ENCODE results near the gene KCNJ4. TPM values are rescaled to one million over a fixed set of nuclear protein-coding genes. Genes with fewer than 3 reads are reported as not detected.
"Not testable (repeated sequence)": the region's sequence is repeated elsewhere in the genome, so short reads cannot be mapped to it uniquely, and the experiment has no call there.

The KCNJ4 gene
- total RNA-seq, 1 experiment from 2014 or later: 0.92 TPM

DNA sequence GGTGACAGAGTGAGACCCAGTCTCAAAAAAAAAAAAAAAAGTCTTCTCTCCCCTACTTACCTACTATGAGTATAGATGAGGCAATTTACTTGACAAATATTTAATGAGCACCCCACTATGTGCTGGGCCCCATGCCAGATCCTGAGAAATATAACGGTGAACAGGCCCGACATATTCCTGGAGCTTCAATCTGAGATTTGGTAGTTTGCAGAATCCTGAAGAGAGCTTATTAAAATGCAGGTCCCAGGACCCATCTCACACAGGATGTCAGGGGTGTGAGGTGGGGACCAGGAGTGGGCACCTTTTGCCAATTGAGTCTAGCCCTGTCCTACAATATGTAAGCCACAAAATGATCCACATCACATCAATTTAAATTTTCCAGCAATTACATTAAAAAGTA, 44.0 kb downstream of the KCNJ4 start:
- Histone ChIP-seq H3K23ac (ENCODE audit: insufficient read length, low read depth, low read length) (no peak overlapping the region), H3K27me3 (ENCODE audit: insufficient read depth, low read length) (no peaks in the 10 kb centered on the region), H2AK5ac (ENCODE audit: insufficient read length, low read length) (no peak overlapping the region), H2BK12ac (ENCODE audit: insufficient read length, low read depth, low read length) (no peak overlapping the region), H4K91ac (ENCODE audit: insufficient read length, low read depth, low read length) (no peak overlapping the region), H4K5ac (ENCODE audit: insufficient read length, low read depth, low read length) (no peak overlapping the region), H3T11ph (ENCODE audit: low read length) (no peak overlapping the region), H2AFZ (ENCODE audit: low read length) (no peak overlapping the region), H2BK5ac (ENCODE audit: insufficient read length, low read length) (no peak overlapping the region), H2BK15ac (ENCODE audit: low read depth, low read length) (no peak overlapping the region), H3K4me2 (ENCODE audit: insufficient read depth, insufficient read length, low read length) (no peak overlapping the region), H3K14ac (ENCODE audit: insufficient read depth, low read length) (no peak overlapping the region), H3K56ac (ENCODE audit: insufficient read length, low read depth, low read length) (no peak overlapping the region), H3K9me3 (ENCODE audit: control insufficient read depth, low read depth, low read length) (no peaks in the 10 kb centered on the region), H4K8ac (replicated peaks; ENCODE audit: insufficient read length, low read depth, low read length) (no peak overlapping the region), H2BK20ac (ENCODE audit: low read depth, low read length, poor library complexity, severe bottlenecking) (no peak overlapping the region), H3K4ac (ENCODE audit: low read depth, low read length) (no peak overlapping the region), H3K9ac (ENCODE audit: extremely low read depth, insufficient read length, low read length) (no peak overlapping the region), H3K23me2 (ENCODE audit: insufficient read length, low read depth, low read length, poor library complexity, severe bottlenecking) (no peaks in the 10 kb centered on the region), H3K18ac (ENCODE audit: insufficient read length, low read depth, low read length) (no peak overlapping the region), H2BK120ac (ENCODE audit: low read depth, low read length, poor library complexity, severe bottlenecking) (no peak overlapping the region), H4K20me1 (ENCODE audit: control insufficient read depth, insufficient read depth, insufficient read length) (no peaks in the 10 kb centered on the region), H3K27ac (ENCODE audit: insufficient read length, low read depth, low read length) (no peak overlapping the region), H3K79me1 (ENCODE audit: insufficient read depth, low read depth, low read length, poor library complexity, severe bottlenecking) (no peaks in the 10 kb centered on the region), H3K4me1 (ENCODE audit: insufficient read depth, low read length) (no peaks in the 10 kb centered on the region; the same call in 1 of the 2 replicates), H3K79me2 (ENCODE audit: insufficient read depth, low read length) (no peaks in the 10 kb centered on the region)
- H3K4me3 Mint-ChIP-seq: no peak overlapping the region
- no CpG with 5 or more reads among the region's 2 CpGs for WGBS (ENCODE audit: extremely low coverage, insufficient read length, low lambda C conversion rate)
- no peak overlapping the region for H3K27ac Mint-ChIP-seq
- TF ChIP-seq, protein P1, sequence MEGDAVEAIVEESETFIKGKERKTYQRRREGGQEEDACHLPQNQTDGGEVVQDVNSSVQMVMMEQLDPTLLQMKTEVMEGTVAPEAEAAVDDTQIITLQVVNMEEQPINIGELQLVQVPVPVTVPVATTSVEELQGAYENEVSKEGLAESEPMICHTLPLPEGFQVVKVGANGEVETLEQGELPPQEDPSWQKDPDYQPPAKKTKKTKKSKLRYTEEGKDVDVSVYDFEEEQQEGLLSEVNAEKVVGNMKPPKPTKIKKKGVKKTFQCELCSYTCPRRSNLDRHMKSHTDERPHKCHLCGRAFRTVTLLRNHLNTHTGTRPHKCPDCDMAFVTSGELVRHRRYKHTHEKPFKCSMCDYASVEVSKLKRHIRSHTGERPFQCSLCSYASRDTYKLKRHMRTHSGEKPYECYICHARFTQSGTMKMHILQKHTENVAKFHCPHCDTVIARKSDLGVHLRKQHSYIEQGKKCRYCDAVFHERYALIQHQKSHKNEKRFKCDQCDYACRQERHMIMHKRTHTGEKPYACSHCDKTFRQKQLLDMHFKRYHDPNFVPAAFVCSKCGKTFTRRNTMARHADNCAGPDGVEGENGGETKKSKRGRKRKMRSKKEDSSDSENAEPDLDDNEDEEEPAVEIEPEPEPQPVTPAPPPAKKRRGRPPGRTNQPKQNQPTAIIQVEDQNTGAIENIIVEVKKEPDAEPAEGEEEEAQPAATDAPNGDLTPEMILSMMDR (conservative IDR thresholded peaks at IDR 0.05): no peak
- H3K36me3 Mint-ChIP-seq (ENCODE audit: insufficient read depth in 1 of 3, low read depth in 3 of 3): peaks cover 2 to 9% (median 5%) of the 10 kb centered on the region in 3 experiments; a peak in 5 of 7 replicates
- peaks cover 1% of the 10 kb centered on the region; the same call in 1 of the 2 replicates for H3K27me3 Mint-ChIP-seq (ENCODE audit: low read depth)
- no peak for DNase-seq
- H3K4me1 Mint-ChIP-seq: peaks cover 10 to 15% of the 10 kb centered on the region in 2 experiments
- peaks cover 15% of the 10 kb centered on the region in 2 experiments; a peak in 4 of 5 replicates for H3K9me3 Mint-ChIP-seq

DNA sequence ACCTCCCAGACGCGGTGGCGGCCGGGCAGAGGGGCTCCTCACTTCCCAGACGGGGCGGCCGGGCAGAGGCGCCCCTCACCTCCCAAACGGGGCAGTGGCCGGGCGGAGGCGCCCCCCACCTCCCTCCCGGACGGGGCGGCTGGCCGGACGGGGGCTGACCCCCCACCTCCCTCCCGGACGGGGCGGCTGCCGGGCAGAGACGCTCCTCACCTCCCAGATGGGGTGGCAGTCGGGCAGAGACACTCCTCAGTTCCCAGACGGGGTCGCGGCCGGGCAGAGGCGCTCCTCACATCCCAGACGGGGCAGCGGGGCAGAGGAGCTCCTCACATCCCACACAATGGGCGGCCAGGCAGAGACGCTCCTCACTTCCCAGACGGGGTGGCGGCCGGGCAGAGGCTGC, 45.1 kb downstream of the KCNJ4 start:
- not testable (repeated sequence) for H2BK15ac ChIP-seq (ENCODE audit: low read depth, low read length); H3K27me3 ChIP-seq (ENCODE audit: insufficient read depth, low read length); H3K79me2 ChIP-seq (ENCODE audit: insufficient read depth, low read length); H2BK12ac ChIP-seq (ENCODE audit: insufficient read length, low read depth, low read length); H3K14ac ChIP-seq (ENCODE audit: insufficient read depth, low read length); H3K27me3 Mint-ChIP-seq (ENCODE audit: low read depth); H4K5ac ChIP-seq (ENCODE audit: insufficient read length, low read depth, low read length); H4K20me1 ChIP-seq (ENCODE audit: control insufficient read depth, insufficient read depth, insufficient read length); H3K4me1 ChIP-seq (ENCODE audit: insufficient read depth, low read length); H3K27ac ChIP-seq (ENCODE audit: insufficient read length, low read depth, low read length); H4K8ac ChIP-seq (replicated peaks; ENCODE audit: insufficient read length, low read depth, low read length); H2BK120ac ChIP-seq (ENCODE audit: low read depth, low read length, poor library complexity, severe bottlenecking); H2BK20ac ChIP-seq (ENCODE audit: low read depth, low read length, poor library complexity, severe bottlenecking); H3K4ac ChIP-seq (ENCODE audit: low read depth, low read length); H3K9me3 ChIP-seq (ENCODE audit: control insufficient read depth, low read depth, low read length); H2AK5ac ChIP-seq (ENCODE audit: insufficient read length, low read length); H3K18ac ChIP-seq (ENCODE audit: insufficient read length, low read depth, low read length); H3K36me3 Mint-ChIP-seq (ENCODE audit: insufficient read depth in 1 of 3, low read depth in 3 of 3); H3K4me3 Mint-ChIP-seq; H2AFZ ChIP-seq (ENCODE audit: low read length); H3K27ac Mint-ChIP-seq; H2BK5ac ChIP-seq (ENCODE audit: insufficient read length, low read length); H3K4me1 Mint-ChIP-seq; H3K79me1 ChIP-seq (ENCODE audit: insufficient read depth, low read depth, low read length, poor library complexity, severe bottlenecking); H3K9ac ChIP-seq (ENCODE audit: extremely low read depth, insufficient read length, low read length); H3K23me2 ChIP-seq (ENCODE audit: insufficient read length, low read depth, low read length, poor library complexity, severe bottlenecking); H3T11ph ChIP-seq (ENCODE audit: low read length); DNase-seq; H3K4me2 ChIP-seq (ENCODE audit: insufficient read depth, insufficient read length, low read length); H3K23ac ChIP-seq (ENCODE audit: insufficient read length, low read depth, low read length); H3K56ac ChIP-seq (ENCODE audit: insufficient read length, low read depth, low read length); H4K91ac ChIP-seq (ENCODE audit: insufficient read length, low read depth, low read length)
- WGBS (ENCODE audit: extremely low coverage, insufficient read length, low lambda C conversion rate): no CpG with 5 or more reads among the region's 35 CpGs
- H3K9me3 Mint-ChIP-seq: peaks cover 15% of the 10 kb centered on the region in 2 experiments; a peak in 4 of 5 replicates

Measured in H9 (cell line).